IMR-90 (cell line): Measurements from ENCODE around the gene BAD. TPM values are rescaled to one million over a fixed set of nuclear protein-coding genes. Genes with fewer than 3 reads are reported as not detected.

Experiments
- ATAC-seq: fragments of 200-7000 bp; cut with Tn5 transposase; 2 replicates; pipeline ENCODE4 v1.9.1; 2020; ENCODE audit warnings: low read depth, mild to moderate bottlenecking, moderate library complexity
- BruUV-seq: library from RNA; stranded (reverse); fragments of 400-500 nt; replicated peaks from 2 replicates; lab custom pipeline; 2021; lab: Mats Ljungman, UMichigan
- CTCF ChIA-PET: fragments of 300-600 bp; formaldehyde crosslinking; extraction: SDS; loops from one replicate; lab custom pipeline; 2021; ENCODE audit warnings: antibody characterized with exemption; lab: Yijun Ruan, JAX
- POLR2A ChIA-PET: fragments of 300-600 bp; sonication (Branson Sonifier 250); formaldehyde crosslinking; loops from one replicate; lab custom pipeline; 2022; ENCODE audit warnings: antibody characterized with exemption; ENCODE audit not compliant: unreplicated experiment; lab: Charles Lee
- DNase-seq: peaks from one replicate; pipeline ENCODE4 v3.0.0; 2013
- H2AFZ ChIP-seq: replicated peaks from 2 replicates; pipeline ENCODE3; 2013; ENCODE audit warnings: low read length, mild to moderate bottlenecking; ENCODE audit not compliant: poor library complexity
- H2AK5ac ChIP-seq: 2 replicates; pipeline ENCODE4 v1.6.1; 2013; ENCODE audit warnings: low read depth, low read length, inconsistent platforms
- H2AK9ac ChIP-seq: replicated peaks from 2 replicates; pipeline ENCODE3; 2013; ENCODE audit warnings: mild to moderate bottlenecking, low read depth, low read length, moderate library complexity; ENCODE audit not compliant: poor library complexity
- H2BK120ac ChIP-seq: 2 replicates; pipeline ENCODE4 v1.6.1; 2013; ENCODE audit warnings: low read depth, low read length, inconsistent platforms
- H2BK15ac ChIP-seq: 3 replicates; pipeline ENCODE4 v1.6.1; 2013; ENCODE audit warnings: low read depth, low read length, inconsistent platforms
- H2BK20ac ChIP-seq: 2 replicates; pipeline ENCODE4 v1.6.1; 2013; ENCODE audit warnings: low read depth, mild to moderate bottlenecking, inconsistent platforms, low read length, moderate library complexity
- H2BK5ac ChIP-seq: 2 replicates; pipeline ENCODE4 v1.6.1; 2013; ENCODE audit warnings: mild to moderate bottlenecking, low read depth, low read length, inconsistent platforms; ENCODE audit not compliant: poor library complexity, severe bottlenecking
- H3K14ac ChIP-seq: replicated peaks from 2 replicates; pipeline ENCODE4 v1.6.1; 2013; ENCODE audit warnings: low read depth, low read length, inconsistent platforms
- H3K18ac ChIP-seq: 2 replicates; pipeline ENCODE4 v1.6.1; 2013; ENCODE audit warnings: low read depth, low read length, control low read depth
- H3K23ac ChIP-seq: 2 replicates; pipeline ENCODE4 v1.6.1; 2013; ENCODE audit warnings: low read depth, low read length, inconsistent platforms
- H3K27ac ChIP-seq: 2 replicates; pipeline ENCODE4 v1.5.1; 2013; ENCODE audit warnings: mild to moderate bottlenecking, control low read depth, low read length; ENCODE audit not compliant: insufficient read depth
- H3K27me3 ChIP-seq: 2 replicates; pipeline ENCODE4 v1.6.1; 2013; ENCODE audit warnings: low read length; ENCODE audit not compliant: control insufficient read depth, insufficient read depth
- H3K36me3 ChIP-seq: 2 replicates; pipeline ENCODE4 v1.6.1; 2013; ENCODE audit warnings: low read length, mixed read lengths; ENCODE audit not compliant: control insufficient read depth, insufficient read depth
- H3K4ac ChIP-seq: 2 replicates; pipeline ENCODE4 v1.6.1; 2013; ENCODE audit warnings: low read depth, low read length, inconsistent platforms
- H3K4me1 ChIP-seq: 2 replicates; pipeline ENCODE4 v1.6.1; 2013; ENCODE audit warnings: low read length, mixed read lengths; ENCODE audit not compliant: control insufficient read depth, insufficient read depth
- H3K4me2 ChIP-seq: 2 replicates; pipeline ENCODE4 v1.6.1; 2013; ENCODE audit warnings: low read depth, mild to moderate bottlenecking, control low read depth, low read length, moderate library complexity
- H3K4me3 ChIP-seq: 2 replicates; pipeline ENCODE4 v1.5.1; 2013; ENCODE audit warnings: low read depth, mild to moderate bottlenecking, control low read depth, low read length, moderate library complexity; ENCODE audit not compliant: insufficient read depth
- H3K56ac ChIP-seq: 2 replicates; pipeline ENCODE4 v1.6.1; 2013; ENCODE audit warnings: low read length, inconsistent platforms; ENCODE audit not compliant: insufficient read depth; ENCODE audit errors: extremely low read depth
- H3K79me1 ChIP-seq, 2 experiments: 2 replicates each; pipeline ENCODE4 v1.6.1; 2013; ENCODE audit warnings: low read length in 2 of 2, inconsistent platforms in 1 of 2, low read depth in 1 of 2
- H3K9ac ChIP-seq: 2 replicates; pipeline ENCODE4 v1.6.1; 2013; ENCODE audit warnings: low read depth, low read length, control low read depth
- H3K9me1 ChIP-seq: 2 replicates; pipeline ENCODE4 v1.6.1; 2013; ENCODE audit warnings: low read length, inconsistent platforms; ENCODE audit not compliant: insufficient read depth
- H3K9me3 ChIP-seq: 2 replicates; pipeline ENCODE4 v1.6.1; 2013; ENCODE audit warnings: low read length; ENCODE audit not compliant: control insufficient read depth, insufficient read depth
- H4K20me1 ChIP-seq: 2 replicates; pipeline ENCODE4 v1.6.1; 2013; ENCODE audit warnings: low read length, inconsistent platforms; ENCODE audit not compliant: insufficient read depth
- H4K5ac ChIP-seq: 2 replicates; pipeline ENCODE4 v1.6.1; 2013; ENCODE audit warnings: mild to moderate bottlenecking, low read depth, low read length, control low read depth
- H4K8ac ChIP-seq, 2 experiments: 2 replicates each; pipeline ENCODE4 v1.6.1; 2013; ENCODE audit warnings: low read depth in 2 of 2, low read length in 2 of 2, control low read depth in 1 of 2, inconsistent platforms in 1 of 2
- H4K91ac ChIP-seq: 2 replicates; pipeline ENCODE4 v1.6.1; 2013; ENCODE audit warnings: low read depth, low read length, inconsistent platforms; ENCODE audit not compliant: insufficient read depth
- MXI1 ChIP-seq: IDR thresholded peaks from 2 replicates; pipeline ENCODE4 v1.6.1; 2012; ENCODE audit warnings: low read depth, mild to moderate bottlenecking, low read length, moderate library complexity, borderline replicate concordance
- RCOR1 ChIP-seq: IDR thresholded peaks from 2 replicates; pipeline ENCODE4 v1.6.1; 2012; ENCODE audit warnings: mild to moderate bottlenecking, low read length, improper control_type of control experiment; ENCODE audit not compliant: insufficient replicate concordance
- SMC3 ChIP-seq: fragments of 150-350 bp; IDR thresholded peaks from 2 replicates; pipeline ENCODE4 v1.6.1; 2016; ENCODE audit warnings: low read depth, mild to moderate bottlenecking, antibody characterized with exemption, low read length, moderate library complexity
- WGBS, 2 experiments: methylation state at CpG; one replicate each; pipeline versions ENCODE4 v1.1.5 to v1.1.7; 2013; ENCODE audit warnings: missing lambda C conversion rate in 2 of 2; ENCODE audit not compliant: insufficient read length in 1 of 2; ENCODE audit errors: extremely low coverage in 2 of 2; 5-methylcytosine and 5-hydroxymethylcytosine counted together
- dilution Hi-C: fragments of 300-500 bp; cut with HindIII; formaldehyde crosslinking; loops from one replicate; pipeline ENCODE4 v1.14.3; 2018; ENCODE audit warnings: low sequenced_read_pairs; ENCODE audit not compliant: unreplicated experiment
- in situ Hi-C: fragments of 300-500 bp; cut with MboI; formaldehyde crosslinking; loops from 3 replicates; pipeline ENCODE4 v1.14.3; 2019; ENCODE audit warnings: low sequenced_read_pairs, inconsistent platforms, mixed read lengths
- intact Hi-C: fragments of 100-400 bp; cut with micrococcal nuclease; formaldehyde crosslinking; loops from 2 replicates; pipeline ENCODE4 v1.10.0; 2022
- polyA plus RNA-seq, 3 experiments: library from polyadenylated mRNA; depleted of rRNA; stranded (reverse); fragments of >200 nt; gene quantifications; 2 replicates each; pipeline ENCODE4 v1.2.3, GENCODE V29; 2012; ENCODE audit warnings: low replicate concordance in 1 of 3
- total RNA-seq: library from RNA; depleted of rRNA; stranded (reverse); fragments of >200 nt; gene quantifications from 2 replicates; pipeline ENCODE4 v1.2.3, GENCODE V29; 2012

BAD gene
- total and polyA plus RNA-seq, 2 of the 4 experiments (the other 2 are of a cell fraction), result 30.3 to 68.0 TPM

GRCh38 chr11:64239662-64240434, 44.6 kb downstream of the BAD start:
- Histone ChIP-seq H2BK120ac (peak overlapping the region; percentile 1; the same call in 1 of the 2 replicates), H3K27me3 (no peaks in the 10 kb centered on the region), H4K91ac (peak overlapping the region; percentile 74), H3K4me2 (peak overlapping the region; percentile 81), H2BK20ac (no peak overlapping the region), H3K9ac (peak overlapping the region; percentile 74), H3K9me3 (no peaks in the 10 kb centered on the region), H2AK9ac (peak overlapping the region; percentile 81), H3K14ac (peak overlapping the region; percentile 79), H3K27ac (peak overlapping the region; percentile 85), H3K4ac (peak overlapping the region; percentile 94), H3K79me1 (peaks cover 30 to 50% of the 10 kb centered on the region in 2 experiments; a peak in 3 of 4 replicates), H2AFZ (no peak overlapping the region), H4K5ac (peak overlapping the region; percentile 90), H3K4me3 (no peak overlapping the region), H3K23ac (0 out of 2 replicates have a peak overlapping the region, but pooled peaks have one; percentile 61), H3K56ac (no peak overlapping the region), H4K20me1 (peaks cover 13% of the 10 kb centered on the region), H2BK15ac (peak overlapping the region; percentile 12; the same call in 2 of the 3 replicates), H2AK5ac (peak overlapping the region; percentile 73), H3K18ac (no peak overlapping the region), H4K8ac (peak overlapping the region; percentile 96 to 99), H3K36me3 (peaks cover 31% of the 10 kb centered on the region), H3K9me1 (peaks cover 14% of the 10 kb centered on the region), H3K4me1 (peaks cover 14% of the 10 kb centered on the region), H2BK5ac (peak overlapping the region; percentile 77)
- ChIA-PET POLR2A (no interaction called here), CTCF (no interaction called here)
- 0 out of 2 replicates have a peak, but pooled peaks have one; percentile 9 for TF ChIP-seq MXI1
- no peak for TF ChIP-seq SMC3
- no peak for TF ChIP-seq RCOR1
- DNase-seq (no peak), ATAC-seq (no peak)
- intact Hi-C loops (loop anchor here (2.0 kb wide), 1 partner anchor 53 kb away; the partner anchor contains the start of gene STIP1), in situ Hi-C loops (no loop called here), dilution Hi-C loops (no loop called here)
- no TSS peak for BruUV-seq
- WGBS, 2 experiments, result 100% methylated on average over 2 of the region's 11 CpGs; no CpG with 5 or more reads in 1 of the 2 experiments
